ENCODE results near the gene COX7A2L.
"Not testable (repeated sequence)": the region's sequence is repeated elsewhere in the genome, so short reads cannot be mapped to it uniquely, and the experiment has no call there.

The COX7A2L gene

GRCh38 chr2:42340045-42340937 lies 20.7 kb downstream of the COX7A2L start:
- DNase-seq: peak; percentile 33

- DNase-seq: peak; percentile 30
These were observed 21.7 kb downstream of the COX7A2L start for GRCh38 chr2:42339191-42339912.

- DNase-seq: no peak
These were observed 22.3 kb downstream of the COX7A2L start for GRCh38 chr2:42338567-42339190.

GRCh38 chr2:42337846-42338566 lies 23.0 kb downstream of the COX7A2L start:
- DNase-seq: no peak

GRCh38 chr2:42337356-42337820 lies 23.6 kb downstream of the COX7A2L start:
- DNase-seq: no peak

GRCh38 chr2:42336361-42336965 lies 24.6 kb downstream of the COX7A2L start:
- DNase-seq: no peak

- DNase-seq: no peak
These were observed 25.4 kb downstream of the COX7A2L start for GRCh38 chr2:42335514-42336104.

- DNase-seq: not testable (repeated sequence)
These were observed 26.2 kb downstream of the COX7A2L start for GRCh38 chr2:42334865-42335264.

GRCh38 chr2:42334220-42334619 lies 26.8 kb downstream of the COX7A2L start:
- no peak for DNase-seq

GRCh38 chr2:42333579-42333978 lies 27.4 kb downstream of the COX7A2L start:
- DNase-seq: no peak

- no peak for DNase-seq
These were observed 28.4 kb downstream of the COX7A2L start for GRCh38 chr2:42332575-42332974.

- DNase-seq: no peak
These were observed 29.3 kb downstream of the COX7A2L start for GRCh38 chr2:42331569-42332284.

- DNase-seq: no peak
These were observed 31.3 kb downstream of the COX7A2L start for GRCh38 chr2:42329736-42330135.

GRCh38 chr2:42328923-42329322 lies 32.1 kb downstream of the COX7A2L start:
- no peak for DNase-seq

GRCh38 chr2:42328148-42328833 lies 32.7 kb downstream of the COX7A2L start:
- DNase-seq: no peak

- no peak for DNase-seq
These were observed 33.9 kb downstream of the COX7A2L start for GRCh38 chr2:42327125-42327524.

- no peak for DNase-seq
These were observed 35.4 kb downstream of the COX7A2L start for GRCh38 chr2:42325609-42326008.

GRCh38 chr2:42324949-42325348 lies 36.1 kb downstream of the COX7A2L start:
- DNase-seq: no peak

- no peak for DNase-seq
These were observed 36.8 kb downstream of the COX7A2L start for GRCh38 chr2:42324244-42324643.

- no peak for DNase-seq
These were observed 39.5 kb downstream of the COX7A2L start for GRCh38 chr2:42321452-42322064.
